Measurements from ENCODE around the gene ZCCHC24. TPM values are rescaled to one million over a fixed set of nuclear protein-coding genes. Genes with fewer than 3 reads are reported as not detected.

ZCCHC24 gene
- total RNA-seq, 2 experiments from 2014 or later, result 2.4 to 3.1 TPM

GRCh38 chr10:79397575-79398303, 47.7 kb downstream of the ZCCHC24 start:
- DNase-seq (no peak), ATAC-seq (no peak)
- H3K27me3 Mint-ChIP-seq, result no peaks in the 10 kb centered on the region
- H3K36me3 Mint-ChIP-seq, result no peaks in the 10 kb centered on the region
- CTCF ChIA-PET, result interaction anchor here (1.1 to 2.0 kb wide), 2 partner anchors 23 to 71 kb away, joined by 3 to 7 read pairs; no protein-coding TSS in a partner anchor
- H3K27ac Mint-ChIP-seq, result no peak overlapping the region
- H3K4me1 Mint-ChIP-seq, result no peaks in the 10 kb centered on the region
- H3K4me3 Mint-ChIP-seq, result no peak overlapping the region
- H3K9me3 Mint-ChIP-seq (ENCODE audit: low read depth), result no peaks in the 10 kb centered on the region

GRCh38 chr10:79397051-79397450, 48.4 kb downstream of the ZCCHC24 start:
- Mint-ChIP-seq H3K27ac (no peak overlapping the region), H3K27me3 (no peaks in the 10 kb centered on the region), H3K4me3 (no peak overlapping the region), H3K9me3 (ENCODE audit: low read depth) (no peaks in the 10 kb centered on the region), H3K4me1 (no peaks in the 10 kb centered on the region), H3K36me3 (no peaks in the 10 kb centered on the region)
- CTCF ChIA-PET, result interaction anchor here (0.5 to 1.1 kb wide), 2 partner anchors 71 to 664 kb away, joined by 3 read pairs; no protein-coding TSS in a partner anchor
- DNase-seq, result no peak
- ATAC-seq, result no peak

- Mint-ChIP-seq H3K9me3 (ENCODE audit: low read depth) (no peaks in the 10 kb centered on the region), H3K36me3 (no peaks in the 10 kb centered on the region), H3K4me1 (no peaks in the 10 kb centered on the region), H3K4me3 (no peak overlapping the region), H3K27ac (no peak overlapping the region), H3K27me3 (no peaks in the 10 kb centered on the region)
- CTCF ChIA-PET, result interaction anchor here (0.5 to 1.1 kb wide), 3 partner anchors 23 to 665 kb away, joined by 3 read pairs; no protein-coding TSS in a partner anchor
- ATAC-seq, result no peak
- DNase-seq, result no peak
Measured at GRCh38 chr10:79396520-79396919, 48.9 kb downstream of the ZCCHC24 start.

- Mint-ChIP-seq H3K36me3 (no peaks in the 10 kb centered on the region), H3K27me3 (no peaks in the 10 kb centered on the region), H3K27ac (no peak overlapping the region), H3K9me3 (ENCODE audit: low read depth) (no peaks in the 10 kb centered on the region), H3K4me3 (no peak overlapping the region), H3K4me1 (no peaks in the 10 kb centered on the region)
- CTCF ChIA-PET, result interaction anchor here (1.5 kb wide), 1 partner anchor 73 kb away, joined by 3 read pairs; no protein-coding TSS in a partner anchor
- no peak for ATAC-seq
- no peak for DNase-seq
Measured at GRCh38 chr10:79394664-79395063, 50.8 kb downstream of the ZCCHC24 start.

DNA sequence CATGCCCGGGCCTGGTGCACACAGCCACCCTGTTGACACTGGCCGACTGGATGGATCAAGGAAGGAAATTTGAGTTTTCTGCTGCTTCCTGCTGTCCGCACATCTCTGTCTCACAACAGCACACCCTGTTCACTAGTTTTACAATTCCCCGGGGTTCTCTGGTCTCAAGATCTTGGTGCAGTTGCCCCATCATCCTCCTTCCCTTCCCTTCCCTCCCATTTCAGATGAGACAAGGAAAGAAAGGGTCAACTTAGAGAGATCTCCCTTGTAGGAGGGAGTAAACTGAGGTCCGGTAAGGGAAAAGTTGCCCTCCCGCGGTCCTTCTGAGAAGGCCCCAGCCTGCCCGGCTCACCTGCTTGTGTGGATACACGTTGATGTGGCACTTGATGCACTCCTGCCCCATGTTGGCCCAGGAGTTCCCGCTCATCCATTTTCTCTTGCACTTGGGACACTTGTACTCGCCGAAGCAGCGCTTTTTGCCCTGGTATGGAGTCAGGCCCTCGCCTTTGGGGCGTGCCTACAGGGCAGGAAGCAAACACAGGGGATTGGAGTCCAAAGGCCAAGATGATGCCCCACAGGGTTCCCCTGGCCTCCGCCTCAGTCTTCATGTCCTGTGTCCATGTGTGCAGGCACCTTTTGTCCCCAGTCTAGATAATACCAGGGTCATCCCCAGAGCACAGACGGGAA, 51.4 kb downstream of the ZCCHC24 start:
- DNase-seq, result no peak
- CTCF ChIA-PET, result interaction anchor here (1.5 kb wide), 1 partner anchor 74 kb away, joined by 3 read pairs; no protein-coding TSS in a partner anchor
- Mint-ChIP-seq H3K27me3 (no peaks in the 10 kb centered on the region), H3K4me3 (no peak overlapping the region), H3K9me3 (ENCODE audit: low read depth) (no peaks in the 10 kb centered on the region), H3K4me1 (no peaks in the 10 kb centered on the region), H3K36me3 (no peaks in the 10 kb centered on the region), H3K27ac (no peak overlapping the region)
- no peak for ATAC-seq

DNA sequence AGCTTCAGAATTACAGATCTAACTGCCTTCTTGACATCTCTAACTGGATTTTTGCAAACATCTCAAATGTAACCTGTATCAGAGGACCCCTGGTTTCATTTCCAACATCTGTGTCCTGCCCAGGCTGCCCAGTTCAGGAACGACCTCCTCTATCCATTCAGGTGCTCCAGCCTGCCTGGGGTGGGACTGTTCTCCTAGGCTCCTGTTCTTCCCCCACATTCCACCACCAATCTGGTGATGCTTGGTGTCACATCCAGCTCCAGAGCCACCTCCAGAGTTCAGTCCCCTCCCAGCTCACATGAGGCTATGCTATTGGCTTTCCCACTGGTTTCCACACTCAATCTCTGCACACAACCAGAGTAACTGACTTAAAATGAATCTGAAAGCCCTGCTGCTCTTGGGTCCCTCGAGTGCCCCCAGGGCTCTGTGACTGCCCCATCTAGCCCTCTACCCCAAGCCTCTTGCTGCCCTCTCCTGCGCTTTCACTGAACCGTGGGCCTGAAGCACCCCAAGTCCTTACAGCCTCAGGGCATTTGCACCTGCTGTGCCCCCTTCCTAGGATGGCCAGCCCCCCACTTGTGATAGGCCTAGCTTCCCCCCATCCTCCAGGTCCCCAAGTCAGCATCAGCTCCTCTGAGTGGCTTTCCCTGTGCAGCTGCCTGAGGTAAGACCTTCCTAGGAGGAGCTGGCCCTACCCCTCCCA, 52.1 kb downstream of the ZCCHC24 start:
- Mint-ChIP-seq H3K36me3 (no peaks in the 10 kb centered on the region), H3K9me3 (ENCODE audit: low read depth) (no peaks in the 10 kb centered on the region), H3K27me3 (no peaks in the 10 kb centered on the region), H3K4me1 (no peaks in the 10 kb centered on the region), H3K4me3 (no peak overlapping the region), H3K27ac (no peak overlapping the region)
- CTCF ChIA-PET, result interaction anchor here (0.8 to 1.1 kb wide), 2 partner anchors 19 to 199 kb away, joined by 3 to 4 read pairs; no protein-coding TSS in a partner anchor
- DNase-seq, result no peak
- no peak for ATAC-seq

DNA sequence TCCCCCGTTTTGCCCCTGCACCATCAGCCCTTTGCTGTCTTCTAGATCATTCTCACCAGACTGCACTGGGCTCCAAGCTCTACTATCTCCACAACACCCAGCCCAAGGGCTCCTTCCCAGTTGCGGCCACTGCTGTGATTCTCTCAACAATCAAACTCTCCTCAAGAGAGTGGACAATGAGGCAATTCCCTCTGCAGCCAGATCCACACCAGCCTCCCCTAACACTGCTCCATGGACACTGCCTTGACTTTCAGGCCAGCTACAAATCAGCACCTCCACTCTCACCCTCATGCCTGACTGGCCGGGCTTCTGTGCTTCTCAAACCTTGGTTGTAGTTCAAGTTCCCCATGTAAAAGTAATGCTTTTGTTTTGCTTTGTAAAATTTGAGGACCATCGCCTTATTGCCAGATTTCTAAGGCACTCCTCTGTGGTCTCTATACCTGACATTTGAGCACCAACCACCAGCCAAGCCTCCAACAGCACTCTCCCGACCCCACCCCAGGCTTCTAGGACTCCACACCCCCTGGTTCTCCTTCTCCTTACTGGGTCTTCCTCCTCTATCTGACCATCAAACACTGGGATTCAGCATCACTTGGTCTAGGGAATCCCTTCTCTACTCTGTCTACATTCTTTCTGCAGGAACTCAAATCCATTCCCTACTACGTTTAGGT, 52.8 kb downstream of the ZCCHC24 start:
- DNase-seq (no peak), ATAC-seq (no peak)
- Mint-ChIP-seq H3K27ac (no peak overlapping the region), H3K4me1 (no peaks in the 10 kb centered on the region), H3K27me3 (no peaks in the 10 kb centered on the region), H3K9me3 (ENCODE audit: low read depth) (no peaks in the 10 kb centered on the region), H3K36me3 (no peaks in the 10 kb centered on the region), H3K4me3 (no peak overlapping the region)
- CTCF ChIA-PET, result interaction anchor here (0.8 to 1.1 kb wide), 2 partner anchors 18 to 198 kb away, joined by 3 to 4 read pairs; no protein-coding TSS in a partner anchor

DNA sequence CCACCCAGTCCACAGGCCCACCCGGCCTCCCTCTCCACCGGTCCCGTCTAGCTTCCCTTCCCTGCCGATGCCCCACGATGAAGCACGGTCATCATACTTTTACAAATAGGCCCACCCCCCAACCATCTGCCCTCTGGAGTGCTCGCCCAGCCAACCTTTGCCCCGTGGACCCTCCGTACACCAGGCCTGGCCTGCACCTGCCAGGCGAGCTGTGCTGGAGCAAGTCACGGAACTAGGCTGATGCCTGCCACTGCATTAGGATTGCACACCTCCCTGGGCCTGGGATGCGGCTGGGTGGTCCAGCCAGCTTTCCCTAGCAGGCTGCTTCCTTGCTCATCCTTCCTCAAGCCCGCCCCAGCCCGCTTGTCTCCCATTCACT, 53.4 kb downstream of the ZCCHC24 start:
- Mint-ChIP-seq H3K4me1 (no peaks in the 10 kb centered on the region), H3K27me3 (no peaks in the 10 kb centered on the region), H3K4me3 (no peak overlapping the region), H3K27ac (no peak overlapping the region), H3K9me3 (ENCODE audit: low read depth) (no peaks in the 10 kb centered on the region), H3K36me3 (no peaks in the 10 kb centered on the region)
- no peak for ATAC-seq
- no peak for DNase-seq
- CTCF ChIA-PET, result interaction anchor here (1.7 kb wide), 1 partner anchor 95 kb away, joined by 9 read pairs; no protein-coding TSS in a partner anchor

DNA sequence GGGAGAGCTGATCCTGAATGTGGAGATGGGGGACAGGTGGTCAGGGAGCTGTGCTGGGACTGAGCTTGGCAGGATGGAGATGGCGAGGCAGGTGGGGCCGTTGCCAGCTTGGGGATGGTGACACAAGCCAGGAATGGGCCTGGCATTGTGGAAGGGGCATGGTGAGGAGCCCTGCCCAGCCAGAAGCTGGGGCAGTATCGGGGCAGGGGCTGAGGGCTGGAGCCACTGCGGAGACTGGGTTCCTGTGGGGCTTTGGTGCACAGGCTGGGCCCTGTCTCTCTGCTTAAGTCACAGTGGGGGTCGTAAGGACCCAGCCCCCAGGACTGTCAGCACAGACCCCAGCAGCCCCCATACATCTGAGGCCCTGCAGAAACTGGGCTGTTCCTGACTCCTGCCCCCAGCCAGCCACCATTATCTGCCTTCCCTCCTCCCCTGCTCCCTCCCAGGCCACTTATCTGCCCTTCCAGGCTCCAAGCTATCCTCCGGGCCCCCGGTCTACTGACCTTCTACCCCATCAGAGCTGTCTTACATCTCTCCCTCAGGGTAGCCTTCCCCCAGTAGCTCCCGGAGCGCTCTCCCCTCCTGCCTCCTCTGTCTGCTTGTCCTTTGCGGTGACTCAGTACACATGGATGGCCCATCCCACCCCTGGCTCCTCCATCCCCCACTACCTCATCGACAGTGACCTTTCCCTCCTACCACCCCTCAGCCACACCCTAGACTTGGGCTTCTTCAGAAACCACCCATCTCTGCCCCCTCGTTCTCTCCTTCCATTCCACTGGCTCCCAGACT, 54.0 kb downstream of the ZCCHC24 start:
- DNase-seq, result no peak

GRCh38 chr10:79390551-79391229, 54.7 kb downstream of the ZCCHC24 start:
- no peaks in the 10 kb centered on the region for H3K9me3 Mint-ChIP-seq (ENCODE audit: low read depth)
- DNase-seq (no peak), ATAC-seq (no peak)
- CTCF ChIA-PET, result interaction anchor here (0.7 to 1.7 kb wide), 4 partner anchors 10 to 97 kb away, joined by 3 to 9 read pairs (median 4); no protein-coding TSS in a partner anchor
- H3K4me3 Mint-ChIP-seq, result no peak overlapping the region
- H3K36me3 Mint-ChIP-seq, result no peaks in the 10 kb centered on the region
- no peaks in the 10 kb centered on the region for H3K27me3 Mint-ChIP-seq
- no peaks in the 10 kb centered on the region for H3K4me1 Mint-ChIP-seq
- H3K27ac Mint-ChIP-seq, result no peak overlapping the region

More for the DNA sequence above, 54.0 kb downstream of the ZCCHC24 start:
- Mint-ChIP-seq H3K27me3 (no peaks in the 10 kb centered on the region), H3K27ac (no peak overlapping the region), H3K4me1 (no peaks in the 10 kb centered on the region), H3K9me3 (ENCODE audit: low read depth) (no peaks in the 10 kb centered on the region), H3K36me3 (no peaks in the 10 kb centered on the region), H3K4me3 (no peak overlapping the region)
- CTCF ChIA-PET, result interaction anchor here (1.3 to 1.7 kb wide), 2 partner anchors 9 to 96 kb away, joined by 5 to 9 read pairs; no protein-coding TSS in a partner anchor
- ATAC-seq, result no peak

GRCh38 chr10:79390057-79390456, 55.4 kb downstream of the ZCCHC24 start:
- no peak for ATAC-seq
- CTCF ChIA-PET, result interaction anchor here (0.7 to 2.5 kb wide), 3 partner anchors 16 to 23 kb away, joined by 3 to 12 read pairs (median 3); no protein-coding TSS in a partner anchor
- H3K36me3 Mint-ChIP-seq, result no peaks in the 10 kb centered on the region

More at GRCh38 chr10:79390057-79390456, 55.4 kb downstream of the ZCCHC24 start:
- Mint-ChIP-seq H3K27me3 (no peaks in the 10 kb centered on the region), H3K27ac (no peak overlapping the region), H3K4me1 (no peaks in the 10 kb centered on the region), H3K9me3 (ENCODE audit: low read depth) (no peaks in the 10 kb centered on the region), H3K4me3 (no peak overlapping the region)
- DNase-seq, result no peak

All from activated CD8-positive, alpha-beta memory T cell treated with anti-CD3 and anti-CD28 coated beads, Interleukin-2, amount 10 ng/mL, durations not matched to agents 7 days and 5 days (primary cell).